IPS-18c (cell line): Measurements from ENCODE around the gene ZC3H7B.

Source experiments
- H3K4me3 ChIP-seq: 2 replicates; pipeline ENCODE4 v1.7.0; 2013; ENCODE audit warnings: low read depth, mild to moderate bottlenecking, low read length, moderate library complexity; ENCODE audit not compliant: insufficient read depth
- H3K9me3 ChIP-seq: one replicate; pipeline ENCODE4 v1.6.1; 2013; ENCODE audit warnings: mild to moderate bottlenecking, low read length, moderate library complexity; ENCODE audit not compliant: control insufficient read depth, insufficient read depth

ZC3H7B gene

GRCh38 chr22:41308544-41308947 is 7.2 kb downstream of the ZC3H7B start:
- no peaks in the 10 kb centered on the region for H3K9me3 ChIP-seq
- H3K4me3 ChIP-seq = no peak overlapping the region

- no peaks in the 10 kb centered on the region for H3K9me3 ChIP-seq
- no peak overlapping the region for H3K4me3 ChIP-seq
Measured at GRCh38 chr22:41310336-41310735, 9.0 kb downstream of the ZC3H7B start.

- H3K9me3 ChIP-seq = no peaks in the 10 kb centered on the region
- no peak overlapping the region for H3K4me3 ChIP-seq
Measured at GRCh38 chr22:41311487-41311886, 10.2 kb downstream of the ZC3H7B start.

- Histone ChIP-seq H3K4me3 (no peak overlapping the region), H3K9me3 (no peaks in the 10 kb centered on the region)
Measured at GRCh38 chr22:41314821-41315220, 13.5 kb downstream of the ZC3H7B start.

- Histone ChIP-seq H3K9me3 (no peaks in the 10 kb centered on the region), H3K4me3 (no peak overlapping the region)
Measured at GRCh38 chr22:41315586-41315985, 14.3 kb downstream of the ZC3H7B start.

GRCh38 chr22:41320416-41321240 is 19.3 kb downstream of the ZC3H7B start:
- H3K4me3 ChIP-seq = no peak overlapping the region
- H3K9me3 ChIP-seq = no peaks in the 10 kb centered on the region

- Histone ChIP-seq H3K4me3 (no peak overlapping the region), H3K9me3 (no peaks in the 10 kb centered on the region)
Measured at GRCh38 chr22:41324821-41325528, 23.6 kb downstream of the ZC3H7B start.

- no peak overlapping the region for H3K4me3 ChIP-seq
- H3K9me3 ChIP-seq = no peaks in the 10 kb centered on the region
Measured at GRCh38 chr22:41327124-41327523, 25.8 kb downstream of the ZC3H7B start.

- Histone ChIP-seq H3K4me3 (no peak overlapping the region), H3K9me3 (no peaks in the 10 kb centered on the region)
Measured at GRCh38 chr22:41330169-41330568, 28.8 kb downstream of the ZC3H7B start.

- H3K4me3 ChIP-seq = no peak overlapping the region
- no peaks in the 10 kb centered on the region for H3K9me3 ChIP-seq
Measured at GRCh38 chr22:41332217-41332939, 31.1 kb downstream of the ZC3H7B start.

- Histone ChIP-seq H3K9me3 (no peaks in the 10 kb centered on the region), H3K4me3 (no peak overlapping the region)
Measured at GRCh38 chr22:41333806-41334205, 32.5 kb downstream of the ZC3H7B start.

- no peak overlapping the region for H3K4me3 ChIP-seq
Measured at GRCh38 chr22:41334215-41334614, 32.9 kb downstream of the ZC3H7B start.

GRCh38 chr22:41334951-41335635 is 33.8 kb downstream of the ZC3H7B start:
- Histone ChIP-seq H3K4me3 (no peak overlapping the region), H3K9me3 (no peaks in the 10 kb centered on the region)

More at GRCh38 chr22:41334215-41334614, 32.9 kb downstream of the ZC3H7B start:
- no peaks in the 10 kb centered on the region for H3K9me3 ChIP-seq

GRCh38 chr22:41338614-41339212 is 37.4 kb downstream of the ZC3H7B start:
- Histone ChIP-seq H3K4me3 (no peak overlapping the region), H3K9me3 (no peaks in the 10 kb centered on the region)

- H3K4me3 ChIP-seq = no peak overlapping the region
- H3K9me3 ChIP-seq = no peaks in the 10 kb centered on the region
Measured at GRCh38 chr22:41339823-41340222, 38.5 kb downstream of the ZC3H7B start.

GRCh38 chr22:41340357-41340756 is 39.0 kb downstream of the ZC3H7B start:
- H3K9me3 ChIP-seq = no peaks in the 10 kb centered on the region
- no peak overlapping the region for H3K4me3 ChIP-seq

GRCh38 chr22:41341012-41341411 is 39.7 kb downstream of the ZC3H7B start:
- H3K4me3 ChIP-seq = no peak overlapping the region
- no peaks in the 10 kb centered on the region for H3K9me3 ChIP-seq
